Cardiac septum (tissue), 1 donor: ENCODE data around the gene ZFYVE28. TPM values are rescaled to one million over a fixed set of nuclear protein-coding genes. Genes with fewer than 3 reads are reported as not detected.
A peak's percentile ranks its signal among the peaks of the same experiment; 100 is the strongest.
"Not testable (repeated sequence)": the region's sequence is repeated elsewhere in the genome, so short reads cannot be mapped to it uniquely, and the experiment has no call there.

ENCODE experiments used
- DNase-seq: peaks from one replicate; pipeline ENCODE4 v3.0.0-alpha.2; 2020; ENCODE audit warnings: low spot score
- intact Hi-C: fragments of 100-400 bp; cut with DNase I; formaldehyde crosslinking; loops from one replicate; pipeline ENCODE4 v1.14.0; 2022
- total RNA-seq: library from RNA; stranded (reverse); fragmentation: NEBNext Ultra II Directional; extraction: Animal tissue kit (Norgen Biotek cat#: 25700); gene quantifications from one replicate; pipeline ENCODE4 v1.2.1, GENCODE V29; 2021
- donor health status: DM: no; HTN: no; CAD: no.

The ZFYVE28 gene
- total RNA-seq, 1 donor from 2014 or later = 4.4 TPM

- DNase-seq = no peak
- intact Hi-C loops = no loop called here
These were observed 130.3 kb downstream of the ZFYVE28 start for GRCh38 chr4:2288051-2288541.

GRCh38 chr4:2287594-2287915 lies 130.9 kb downstream of the ZFYVE28 start:
- peak; percentile 67 for DNase-seq

GRCh38 chr4:2286904-2287593 lies 131.4 kb downstream of the ZFYVE28 start:
- intact Hi-C loops = no loop called here

More at GRCh38 chr4:2287594-2287915, 130.9 kb downstream of the ZFYVE28 start:
- intact Hi-C loops = no loop called here

GRCh38 chr4:2285613-2286381 lies 132.6 kb downstream of the ZFYVE28 start:
- intact Hi-C loops = no loop called here
- peak; percentile 56 for DNase-seq

More at GRCh38 chr4:2286904-2287593, 131.4 kb downstream of the ZFYVE28 start:
- DNase-seq = peak; percentile 66

- no peak for DNase-seq
- intact Hi-C loops = no loop called here
These were observed 133.4 kb downstream of the ZFYVE28 start for GRCh38 chr4:2284934-2285612.

- no peak for DNase-seq
- intact Hi-C loops = no loop called here
These were observed 134.1 kb downstream of the ZFYVE28 start for GRCh38 chr4:2284161-2284933.

GRCh38 chr4:2283199-2283711 lies 135.2 kb downstream of the ZFYVE28 start:
- no peak for DNase-seq
- intact Hi-C loops = no loop called here

- intact Hi-C loops = no loop called here
- no peak for DNase-seq
These were observed 136.7 kb downstream of the ZFYVE28 start for GRCh38 chr4:2281575-2282343.

GRCh38 chr4:2280531-2281300 lies 137.7 kb downstream of the ZFYVE28 start:
- DNase-seq = no peak
- intact Hi-C loops = no loop called here

GRCh38 chr4:2277956-2278355 lies 140.5 kb downstream of the ZFYVE28 start:
- DNase-seq = no peak
- intact Hi-C loops = no loop called here

GRCh38 chr4:2276581-2277325 lies 141.7 kb downstream of the ZFYVE28 start:
- no peak for DNase-seq
- intact Hi-C loops = no loop called here

- intact Hi-C loops = no loop called here
- DNase-seq = no peak
These were observed 142.7 kb downstream of the ZFYVE28 start for GRCh38 chr4:2275546-2276251.

GRCh38 chr4:2275044-2275397 lies 143.4 kb downstream of the ZFYVE28 start:
- intact Hi-C loops, DNase-seq: not testable (repeated sequence)

- DNase-seq = no peak
- intact Hi-C loops = no loop called here
These were observed 144.0 kb downstream of the ZFYVE28 start for GRCh38 chr4:2274320-2275043.

- intact Hi-C loops = no loop called here
- DNase-seq = no peak
These were observed 144.7 kb downstream of the ZFYVE28 start for GRCh38 chr4:2273657-2274319.

GRCh38 chr4:2273221-2273620 lies 145.2 kb downstream of the ZFYVE28 start:
- intact Hi-C loops = no loop called here
- DNase-seq = no peak
